ENCODE data around the gene EXOC4.

Gene EXOC4

GRCh38 chr7:133545618-133546017 lies 292.7 kb downstream of the EXOC4 start:
- no peak overlapping the region for H3K4me3 ChIP-seq (ENCODE audit: extremely low read depth, insufficient read depth, low read length, poor library complexity, severe bottlenecking)
- H3K36me3 ChIP-seq (ENCODE audit: control insufficient read depth, insufficient read depth, low read length), result no peaks in the 10 kb centered on the region
- no peaks in the 10 kb centered on the region for H3K9me3 ChIP-seq (ENCODE audit: control insufficient read depth, low read length)
- WGBS, 2 experiments (ENCODE audit: insufficient coverage in 2 of 2), result no CpG with 5 or more reads among the region's 1 CpG
- no peak overlapping the region for H3K27ac ChIP-seq (ENCODE audit: low read depth, low read length, severe bottlenecking)
- H3K4me1 ChIP-seq (ENCODE audit: control insufficient read depth, insufficient read depth, low read length, poor library complexity, severe bottlenecking), result no peaks in the 10 kb centered on the region

DNA sequence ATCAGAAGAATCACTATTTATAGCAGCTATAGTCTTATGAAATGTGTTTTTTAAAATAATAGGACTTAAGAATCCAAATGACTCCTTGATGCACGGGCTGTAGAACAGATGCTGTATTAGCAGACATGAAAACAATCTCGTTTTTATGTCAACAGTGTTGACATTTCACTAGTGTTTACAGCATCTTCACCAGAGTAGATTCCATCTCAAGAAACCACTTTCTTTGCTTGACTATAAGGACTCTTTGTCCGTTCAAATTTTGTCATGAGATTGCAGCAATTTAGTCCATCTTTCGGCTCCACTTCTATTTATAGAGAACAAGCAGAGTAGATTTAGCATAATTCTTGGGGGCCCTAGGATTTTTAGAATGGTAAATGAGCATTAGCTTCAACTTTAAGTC lies 295.1 kb downstream of the EXOC4 start:
- no peak overlapping the region for H3K4me3 ChIP-seq (ENCODE audit: extremely low read depth, insufficient read depth, low read length, poor library complexity, severe bottlenecking)
- no peaks in the 10 kb centered on the region for H3K36me3 ChIP-seq (ENCODE audit: control insufficient read depth, insufficient read depth, low read length)
- no peaks in the 10 kb centered on the region for H3K9me3 ChIP-seq (ENCODE audit: control insufficient read depth, low read length)
- no peak overlapping the region for H3K27ac ChIP-seq (ENCODE audit: low read depth, low read length, severe bottlenecking)
- H3K4me1 ChIP-seq (ENCODE audit: control insufficient read depth, insufficient read depth, low read length, poor library complexity, severe bottlenecking), result no peaks in the 10 kb centered on the region
- 91% methylated on average over 1 to 2 of the region's 4 CpGs for WGBS, 2 experiments (ENCODE audit: insufficient coverage in 2 of 2)

DNA sequence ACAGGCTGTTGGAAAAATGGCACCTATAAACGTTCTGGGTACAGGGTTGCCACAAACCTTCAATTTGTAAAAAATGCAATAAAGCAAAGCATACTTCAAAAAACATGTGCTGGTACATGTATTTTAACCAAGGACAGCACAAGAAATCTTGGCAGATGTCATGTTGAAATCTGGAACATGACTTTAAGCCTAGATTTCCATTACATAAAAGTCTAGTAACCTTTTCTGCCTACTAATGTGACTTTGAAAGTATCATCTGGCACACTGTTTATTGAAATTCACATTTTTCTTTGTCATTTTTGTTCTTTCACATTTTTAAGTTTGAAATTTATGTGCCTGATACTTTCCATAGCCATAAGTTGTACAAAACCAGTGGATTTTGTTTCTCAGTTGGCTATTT lies 296.8 kb downstream of the EXOC4 start:
- Histone ChIP-seq H3K36me3 (ENCODE audit: control insufficient read depth, insufficient read depth, low read length) (no peaks in the 10 kb centered on the region), H3K4me1 (ENCODE audit: control insufficient read depth, insufficient read depth, low read length, poor library complexity, severe bottlenecking) (no peaks in the 10 kb centered on the region), H3K27ac (ENCODE audit: low read depth, low read length, severe bottlenecking) (no peak overlapping the region), H3K4me3 (ENCODE audit: extremely low read depth, insufficient read depth, low read length, poor library complexity, severe bottlenecking) (no peak overlapping the region), H3K9me3 (ENCODE audit: control insufficient read depth, low read length) (no peaks in the 10 kb centered on the region)
- WGBS, 2 experiments (ENCODE audit: insufficient coverage in 2 of 2), result no CpG with 5 or more reads among the region's 1 CpG

- no peaks in the 10 kb centered on the region for H3K9me3 ChIP-seq (ENCODE audit: control insufficient read depth, low read length)
- no peak overlapping the region for H3K4me3 ChIP-seq (ENCODE audit: extremely low read depth, insufficient read depth, low read length, poor library complexity, severe bottlenecking)
- no peaks in the 10 kb centered on the region for H3K4me1 ChIP-seq (ENCODE audit: control insufficient read depth, insufficient read depth, low read length, poor library complexity, severe bottlenecking)
- no CpG with 5 or more reads among the region's 3 CpGs for WGBS, 2 experiments (ENCODE audit: insufficient coverage in 2 of 2)
- no peak overlapping the region for H3K27ac ChIP-seq (ENCODE audit: low read depth, low read length, severe bottlenecking)
- no peaks in the 10 kb centered on the region for H3K36me3 ChIP-seq (ENCODE audit: control insufficient read depth, insufficient read depth, low read length)
These were observed 297.3 kb downstream of the EXOC4 start for GRCh38 chr7:133550145-133550544.

DNA sequence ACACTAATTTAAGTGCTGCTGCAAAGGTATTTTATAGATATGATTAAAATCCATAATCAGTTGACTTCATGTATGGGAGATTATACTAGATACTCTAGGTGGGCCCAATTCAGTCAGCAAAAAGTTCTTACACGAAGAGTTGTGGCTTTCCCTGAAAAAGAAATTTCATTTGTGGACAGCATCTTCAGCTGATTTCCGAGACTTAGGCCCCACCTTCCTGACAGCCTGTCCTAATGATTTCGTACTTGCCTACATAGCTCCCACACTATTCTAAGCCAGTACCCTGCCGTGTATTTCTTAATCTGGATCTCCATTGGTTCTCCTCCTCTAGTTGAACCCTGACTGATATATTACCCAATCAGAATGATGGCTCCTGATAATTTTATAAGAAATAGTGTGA lies 297.9 kb downstream of the EXOC4 start:
- Histone ChIP-seq H3K4me1 (ENCODE audit: control insufficient read depth, insufficient read depth, low read length, poor library complexity, severe bottlenecking) (no peaks in the 10 kb centered on the region), H3K9me3 (ENCODE audit: control insufficient read depth, low read length) (no peaks in the 10 kb centered on the region), H3K27ac (ENCODE audit: low read depth, low read length, severe bottlenecking) (no peak overlapping the region), H3K4me3 (ENCODE audit: extremely low read depth, insufficient read depth, low read length, poor library complexity, severe bottlenecking) (no peak overlapping the region), H3K36me3 (ENCODE audit: control insufficient read depth, insufficient read depth, low read length) (no peaks in the 10 kb centered on the region)
- 79 to 91% methylated on average over 3 to 4 of the region's 4 CpGs for WGBS, 2 experiments (ENCODE audit: insufficient coverage in 2 of 2)

- Histone ChIP-seq H3K9me3 (ENCODE audit: control insufficient read depth, low read length) (no peaks in the 10 kb centered on the region), H3K4me1 (ENCODE audit: control insufficient read depth, insufficient read depth, low read length, poor library complexity, severe bottlenecking) (no peaks in the 10 kb centered on the region), H3K4me3 (ENCODE audit: extremely low read depth, insufficient read depth, low read length, poor library complexity, severe bottlenecking) (no peak overlapping the region), H3K27ac (ENCODE audit: low read depth, low read length, severe bottlenecking) (no peak overlapping the region), H3K36me3 (ENCODE audit: control insufficient read depth, insufficient read depth, low read length) (no peaks in the 10 kb centered on the region)
- WGBS, 2 experiments (ENCODE audit: insufficient coverage in 2 of 2), result 91 to 100% methylated on average over 1 of the region's 4 CpGs
These were observed 298.6 kb downstream of the EXOC4 start for GRCh38 chr7:133551466-133551865.

DNA sequence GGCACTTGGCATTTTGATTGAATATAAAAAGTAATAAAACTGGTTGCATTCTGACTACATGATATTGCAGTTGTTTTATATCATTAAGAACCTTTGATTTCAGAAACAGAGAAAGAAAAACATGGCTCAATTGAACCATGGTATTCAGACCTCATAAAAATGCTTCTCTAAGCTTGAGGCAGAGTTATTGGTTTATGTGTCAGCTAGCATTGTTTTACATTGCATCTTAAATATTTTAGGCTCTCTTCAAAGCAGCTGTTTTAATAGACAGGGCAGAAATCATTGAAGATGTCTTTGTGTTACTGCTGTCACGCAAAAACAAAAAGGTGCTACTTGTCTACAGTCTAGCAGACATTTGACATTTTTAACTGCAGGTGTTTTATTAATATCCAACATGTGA lies 299.2 kb downstream of the EXOC4 start:
- no peak overlapping the region for H3K27ac ChIP-seq (ENCODE audit: low read depth, low read length, severe bottlenecking)
- H3K9me3 ChIP-seq (ENCODE audit: control insufficient read depth, low read length), result no peaks in the 10 kb centered on the region
- no peaks in the 10 kb centered on the region for H3K36me3 ChIP-seq (ENCODE audit: control insufficient read depth, insufficient read depth, low read length)
- WGBS, 2 experiments (ENCODE audit: insufficient coverage in 2 of 2), result no CpG with 5 or more reads among the region's 1 CpG
- no peak overlapping the region for H3K4me3 ChIP-seq (ENCODE audit: extremely low read depth, insufficient read depth, low read length, poor library complexity, severe bottlenecking)
- no peaks in the 10 kb centered on the region for H3K4me1 ChIP-seq (ENCODE audit: control insufficient read depth, insufficient read depth, low read length, poor library complexity, severe bottlenecking)

DNA sequence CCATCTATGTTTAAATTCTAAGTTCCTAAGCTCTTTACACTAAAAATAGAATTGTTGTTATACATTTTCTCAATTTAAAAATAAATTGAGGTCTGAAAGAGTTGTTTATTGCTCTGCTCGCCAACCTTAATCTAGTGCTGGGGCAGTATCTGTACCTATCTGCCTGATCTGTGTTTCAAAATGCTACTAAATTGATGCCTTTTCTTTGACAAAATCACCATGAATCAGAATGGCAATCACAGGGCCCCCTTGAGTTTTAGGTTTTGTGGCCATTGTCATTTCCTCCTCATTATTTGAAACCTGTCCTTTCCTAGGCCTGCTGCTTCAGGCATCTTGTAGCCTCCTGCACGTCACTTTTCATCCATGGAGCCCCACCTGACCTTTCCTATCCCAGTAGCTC lies 301.5 kb downstream of the EXOC4 start:
- H3K9me3 ChIP-seq (ENCODE audit: control insufficient read depth, low read length), result no peaks in the 10 kb centered on the region
- H3K4me3 ChIP-seq (ENCODE audit: extremely low read depth, insufficient read depth, low read length, poor library complexity, severe bottlenecking), result no peak overlapping the region
- 78 to 100% methylated on average over 1 of the region's 2 CpGs for WGBS, 2 experiments (ENCODE audit: insufficient coverage in 2 of 2)
- H3K36me3 ChIP-seq (ENCODE audit: control insufficient read depth, insufficient read depth, low read length), result no peaks in the 10 kb centered on the region
- no peak overlapping the region for H3K27ac ChIP-seq (ENCODE audit: low read depth, low read length, severe bottlenecking)
- no peaks in the 10 kb centered on the region for H3K4me1 ChIP-seq (ENCODE audit: control insufficient read depth, insufficient read depth, low read length, poor library complexity, severe bottlenecking)

DNA sequence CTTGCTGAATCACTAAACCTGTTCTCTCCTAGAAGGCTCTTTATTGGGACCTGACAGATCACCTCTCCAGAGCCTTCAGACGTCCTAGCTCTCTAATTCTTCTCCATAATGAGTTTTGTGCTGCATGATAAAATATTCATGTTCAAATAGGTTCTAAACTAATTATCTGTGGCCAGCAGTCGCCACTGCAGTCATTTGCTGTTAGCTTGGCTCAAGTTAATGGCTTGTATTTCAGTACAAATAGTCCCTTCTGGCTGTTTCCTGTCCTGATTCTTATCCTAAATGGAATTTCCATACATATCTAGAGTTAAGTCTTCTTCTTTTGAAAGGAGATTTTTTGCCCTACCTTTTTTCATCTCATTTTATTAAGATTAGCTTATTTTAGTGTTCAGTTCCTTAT lies 303.2 kb downstream of the EXOC4 start:
- H3K36me3 ChIP-seq (ENCODE audit: control insufficient read depth, insufficient read depth, low read length), result no peaks in the 10 kb centered on the region
- H3K4me3 ChIP-seq (ENCODE audit: extremely low read depth, insufficient read depth, low read length, poor library complexity, severe bottlenecking), result no peak overlapping the region
- no peaks in the 10 kb centered on the region for H3K9me3 ChIP-seq (ENCODE audit: control insufficient read depth, low read length)
- WGBS, 2 experiments (ENCODE audit: insufficient coverage in 2 of 2), result no CpG with 5 or more reads among the region's 2 CpGs
- H3K4me1 ChIP-seq (ENCODE audit: control insufficient read depth, insufficient read depth, low read length, poor library complexity, severe bottlenecking), result no peaks in the 10 kb centered on the region
- no peak overlapping the region for H3K27ac ChIP-seq (ENCODE audit: low read depth, low read length, severe bottlenecking)

- 94 to 100% methylated on average over 3 to 6 of the region's 6 CpGs for WGBS, 2 experiments (ENCODE audit: insufficient coverage in 2 of 2)
- H3K9me3 ChIP-seq (ENCODE audit: control insufficient read depth, low read length), result no peaks in the 10 kb centered on the region
- no peaks in the 10 kb centered on the region for H3K36me3 ChIP-seq (ENCODE audit: control insufficient read depth, insufficient read depth, low read length)
- H3K4me3 ChIP-seq (ENCODE audit: extremely low read depth, insufficient read depth, low read length, poor library complexity, severe bottlenecking), result no peak overlapping the region
- no peak overlapping the region for H3K27ac ChIP-seq (ENCODE audit: low read depth, low read length, severe bottlenecking)
- no peaks in the 10 kb centered on the region for H3K4me1 ChIP-seq (ENCODE audit: control insufficient read depth, insufficient read depth, low read length, poor library complexity, severe bottlenecking)
These were observed 303.7 kb downstream of the EXOC4 start for GRCh38 chr7:133556553-133556952.

DNA sequence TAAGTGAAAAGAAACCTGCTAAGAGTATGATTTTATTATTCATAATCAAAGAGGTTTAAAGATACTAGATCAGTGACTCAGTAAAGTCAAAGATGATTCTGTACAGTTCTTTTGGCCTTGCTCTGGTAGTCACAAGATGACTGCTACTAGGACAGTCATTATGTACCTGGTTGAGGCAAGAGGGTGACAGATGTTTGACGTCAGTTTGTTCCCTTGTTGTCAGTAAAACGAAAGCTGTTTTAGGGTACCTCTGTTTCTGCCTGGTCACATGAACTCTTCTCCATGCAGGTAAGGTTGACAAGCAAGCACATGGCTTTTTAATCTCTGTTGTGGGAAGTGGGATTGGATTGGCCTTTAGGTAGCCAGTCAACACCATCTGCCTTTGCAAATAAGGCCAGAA lies 308.0 kb downstream of the EXOC4 start:
- no peak overlapping the region for H3K4me3 ChIP-seq (ENCODE audit: extremely low read depth, insufficient read depth, low read length, poor library complexity, severe bottlenecking)
- H3K27ac ChIP-seq (ENCODE audit: low read depth, low read length, severe bottlenecking), result no peak overlapping the region
- H3K36me3 ChIP-seq (ENCODE audit: control insufficient read depth, insufficient read depth, low read length), result no peaks in the 10 kb centered on the region
- H3K4me1 ChIP-seq (ENCODE audit: control insufficient read depth, insufficient read depth, low read length, poor library complexity, severe bottlenecking), result no peaks in the 10 kb centered on the region
- no peaks in the 10 kb centered on the region for H3K9me3 ChIP-seq (ENCODE audit: control insufficient read depth, low read length)
- WGBS, 2 experiments (ENCODE audit: insufficient coverage in 2 of 2), result 92 to 100% methylated on average over 2 of the region's 2 CpGs

DNA sequence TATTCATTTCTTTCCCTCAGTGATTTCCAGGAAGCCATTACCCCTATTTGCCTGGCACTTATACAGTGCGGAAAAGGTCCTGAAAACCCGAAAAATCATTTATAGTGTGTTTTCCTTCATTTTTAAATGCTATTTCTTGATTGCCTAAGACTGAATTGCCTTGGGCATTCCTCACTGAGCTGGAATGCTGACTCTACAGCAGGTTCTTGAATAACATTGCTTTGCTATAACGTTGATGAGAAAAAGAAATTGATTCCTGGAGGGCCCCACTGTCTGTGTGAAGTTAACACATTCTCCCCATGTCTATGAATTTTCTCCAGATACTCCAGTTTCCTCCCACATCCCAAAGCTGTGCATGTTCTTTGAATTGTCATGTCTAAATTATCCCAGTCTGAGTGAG lies 308.5 kb downstream of the EXOC4 start:
- no peaks in the 10 kb centered on the region for H3K36me3 ChIP-seq (ENCODE audit: control insufficient read depth, insufficient read depth, low read length)
- H3K27ac ChIP-seq (ENCODE audit: low read depth, low read length, severe bottlenecking), result no peak overlapping the region
- H3K4me1 ChIP-seq (ENCODE audit: control insufficient read depth, insufficient read depth, low read length, poor library complexity, severe bottlenecking), result no peaks in the 10 kb centered on the region
- WGBS, 2 experiments (ENCODE audit: insufficient coverage in 2 of 2), result 100% methylated on average over 2 of the region's 3 CpGs; no CpG with 5 or more reads in 1 of the 2 experiments
- no peaks in the 10 kb centered on the region for H3K9me3 ChIP-seq (ENCODE audit: control insufficient read depth, low read length)
- no peak overlapping the region for H3K4me3 ChIP-seq (ENCODE audit: extremely low read depth, insufficient read depth, low read length, poor library complexity, severe bottlenecking)
